ENCODE measurements around the gene TUBA4B.

Gene TUBA4B

GRCh38 chr2:219302412-219302968 is 49.4 kb downstream of the TUBA4B start:
- TF ChIP-seq, protein P1, sequence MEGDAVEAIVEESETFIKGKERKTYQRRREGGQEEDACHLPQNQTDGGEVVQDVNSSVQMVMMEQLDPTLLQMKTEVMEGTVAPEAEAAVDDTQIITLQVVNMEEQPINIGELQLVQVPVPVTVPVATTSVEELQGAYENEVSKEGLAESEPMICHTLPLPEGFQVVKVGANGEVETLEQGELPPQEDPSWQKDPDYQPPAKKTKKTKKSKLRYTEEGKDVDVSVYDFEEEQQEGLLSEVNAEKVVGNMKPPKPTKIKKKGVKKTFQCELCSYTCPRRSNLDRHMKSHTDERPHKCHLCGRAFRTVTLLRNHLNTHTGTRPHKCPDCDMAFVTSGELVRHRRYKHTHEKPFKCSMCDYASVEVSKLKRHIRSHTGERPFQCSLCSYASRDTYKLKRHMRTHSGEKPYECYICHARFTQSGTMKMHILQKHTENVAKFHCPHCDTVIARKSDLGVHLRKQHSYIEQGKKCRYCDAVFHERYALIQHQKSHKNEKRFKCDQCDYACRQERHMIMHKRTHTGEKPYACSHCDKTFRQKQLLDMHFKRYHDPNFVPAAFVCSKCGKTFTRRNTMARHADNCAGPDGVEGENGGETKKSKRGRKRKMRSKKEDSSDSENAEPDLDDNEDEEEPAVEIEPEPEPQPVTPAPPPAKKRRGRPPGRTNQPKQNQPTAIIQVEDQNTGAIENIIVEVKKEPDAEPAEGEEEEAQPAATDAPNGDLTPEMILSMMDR (IDR thresholded peaks at IDR 0.05): no peak

- TF ChIP-seq, protein P1 (IDR thresholded peaks at IDR 0.05): no peak
Observed at GRCh38 chr2:219304223-219304622, 51.2 kb downstream of the TUBA4B start.

DNA sequence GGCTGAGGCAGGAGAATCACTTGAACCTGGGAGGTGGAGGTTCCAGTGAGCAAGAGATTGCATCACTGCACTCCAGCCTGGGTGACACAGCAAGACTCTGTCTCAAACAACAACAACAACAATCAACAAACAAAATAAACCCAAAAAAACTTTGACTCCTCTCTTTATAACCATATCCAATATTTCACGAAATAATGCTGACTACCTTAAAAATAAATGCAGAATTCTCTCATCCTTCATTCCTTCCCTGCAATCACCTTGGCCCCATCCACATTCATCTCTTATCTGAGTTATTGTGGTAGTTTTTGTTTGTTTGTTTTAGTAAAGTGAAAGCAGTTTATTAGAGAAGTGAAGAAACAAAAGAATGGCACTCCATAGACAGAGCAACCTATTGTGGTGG is 53.0 kb downstream of the TUBA4B start:
- TF ChIP-seq, protein P1 (IDR thresholded peaks at IDR 0.05): no peak

DNA sequence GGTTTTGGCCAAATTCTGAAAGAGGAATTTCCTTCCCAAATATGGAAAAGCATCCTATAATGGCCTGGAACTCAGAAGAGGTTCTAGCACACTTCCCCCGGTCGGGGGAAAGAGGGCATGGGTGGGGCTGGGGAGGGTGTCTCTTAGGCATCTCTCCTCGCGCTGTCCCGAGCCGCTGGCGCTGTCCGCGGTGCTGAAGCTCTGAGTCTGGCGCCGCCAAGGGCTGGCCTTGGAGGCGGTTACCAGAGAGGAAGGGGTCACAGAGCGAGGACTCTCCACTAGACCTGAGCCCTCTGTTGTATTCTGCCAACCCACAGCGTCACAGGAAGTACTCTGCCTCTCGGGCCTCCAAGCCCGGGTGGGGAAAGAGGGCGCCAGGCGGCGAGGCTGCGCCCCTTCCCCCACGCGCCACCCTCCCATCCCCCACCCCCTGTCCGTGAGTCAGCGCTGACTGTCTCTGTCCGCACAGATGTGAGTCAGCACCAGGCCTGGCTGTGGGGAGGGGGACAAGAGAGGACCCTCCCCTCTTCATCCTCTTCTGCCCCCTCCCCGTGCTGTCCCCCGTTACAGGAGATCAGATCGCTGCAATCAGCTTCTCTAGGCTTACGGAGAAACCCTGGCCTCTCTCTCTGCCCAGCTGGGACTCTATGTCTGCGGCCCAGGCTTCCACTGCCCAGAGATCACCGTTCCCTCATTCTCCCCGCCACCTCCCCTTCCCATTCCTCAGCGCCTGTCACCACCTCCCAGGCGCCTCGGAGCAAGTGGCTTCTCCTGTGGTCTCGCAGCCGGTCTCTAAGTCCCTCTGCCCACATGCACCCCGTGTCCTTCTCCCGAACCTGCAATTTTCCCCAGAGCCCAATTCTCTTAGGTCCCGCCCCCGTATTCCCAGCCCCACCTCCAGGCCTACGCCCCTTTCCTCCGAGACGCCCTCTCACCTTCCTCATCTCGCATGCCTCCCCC is 55.4 kb downstream of the TUBA4B start:
- TF ChIP-seq, protein P1 (IDR thresholded peaks at IDR 0.05): no peak

GRCh38 chr2:219309278-219309677 is 56.2 kb downstream of the TUBA4B start, which contains the start of gene PTPRN:
Gene PTPRN (minus strand): TSS chr2:219309401. CDS start chr2:219309332, 69 bp downstream.
- TF ChIP-seq, protein P1 (IDR thresholded peaks at IDR 0.05): no peak

DNA sequence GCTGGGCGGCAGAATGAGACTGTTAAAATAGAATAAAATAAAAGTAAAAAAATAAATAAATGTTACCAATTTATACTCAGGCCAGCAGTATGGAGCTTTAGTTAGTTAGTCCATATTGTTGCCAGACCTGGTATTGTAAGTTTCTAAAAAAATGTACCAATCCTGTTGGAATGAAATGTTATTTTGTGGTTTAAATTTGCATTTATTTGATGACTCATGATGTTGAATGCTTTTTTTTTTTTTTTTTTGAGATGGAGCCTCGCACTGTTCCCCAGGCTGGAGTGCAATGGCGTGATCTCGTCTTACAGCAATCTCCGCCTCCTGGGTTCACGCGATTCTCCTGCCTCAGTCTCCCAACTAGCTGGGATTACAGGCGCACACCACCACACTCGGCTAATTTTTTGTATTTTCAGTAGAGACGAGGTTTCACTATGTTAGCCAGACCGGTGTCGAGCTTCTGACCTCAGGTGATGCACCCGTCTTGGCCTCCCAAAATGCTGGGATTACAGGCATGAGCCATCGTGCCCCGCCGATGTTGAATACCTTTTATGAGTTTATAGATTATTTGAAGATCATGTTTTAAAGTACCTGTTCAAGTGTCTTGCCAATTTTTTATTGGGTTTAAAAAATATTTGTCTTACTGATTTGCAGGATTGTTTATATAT is 61.9 kb downstream of the TUBA4B start:
- TF ChIP-seq, protein P1 (IDR thresholded peaks at IDR 0.05): no peak

Measured in LNCAP (cell line).